Transverse colon (tissue), 3 donors: ENCODE data around the gene SLC26A4.

ENCODE experiments used
- CTCF ChIP-seq, 5 experiments: fragments of 200-600 bp in 3 of 5; fragments of 450-650 bp in 2 of 5; sonication (generic) in 3 of 5; IDR thresholded peaks; 1 replicate in 2 of 5; 2 replicates in 3 of 5; pipeline ENCODE4 v1.5.1; 2016 to 2017; ENCODE audit warnings: antibody characterized with exemption in 5 of 5, inconsistent platforms in 3 of 5, mild to moderate bottlenecking in 2 of 5, moderate library complexity in 1 of 5
- EP300 ChIP-seq: sonication (generic); formaldehyde crosslinking; IDR thresholded peaks from one replicate; pipeline ENCODE4 v1.6.1; 2017; ENCODE audit warnings: antibody characterized with exemption, low read depth
- POLR2A ChIP-seq: fragments of 450-650 bp; IDR thresholded peaks from one replicate; pipeline ENCODE4 v1.6.1; 2016; ENCODE audit warnings: antibody characterized with exemption, mild to moderate bottlenecking, moderate library complexity

DNA sequence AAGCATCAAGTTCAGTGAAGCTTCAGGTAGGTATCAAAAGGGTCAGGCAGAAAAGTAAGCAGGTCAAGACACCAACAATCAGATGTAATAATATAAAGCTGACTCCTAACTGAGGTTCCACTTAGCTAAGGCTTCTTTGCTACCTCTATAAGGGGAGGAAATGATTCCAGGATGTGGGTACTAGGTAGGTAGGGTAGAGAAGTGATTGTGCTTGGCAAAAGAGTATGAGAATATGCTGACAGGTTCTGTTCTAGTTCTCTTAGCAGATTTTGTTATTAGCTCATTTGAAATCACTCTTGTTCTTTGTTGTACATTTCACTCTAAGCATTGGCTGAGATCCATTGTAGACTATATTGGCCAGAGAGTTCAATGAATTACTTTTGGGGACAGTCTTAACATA, 42.6 kb downstream of the SLC26A4 start:
- TF ChIP-seq POLR2A (no peak), EP300 (no peak), CTCF (IDR thresholded peaks at IDR 0.05) (no peak)
